NCI-H2171 treated with DMSO at 0.1 percent for 48 hours (cell line): ENCODE measurements around the gene RPS6KB2.
"Not testable (repeated sequence)": the region's sequence is repeated elsewhere in the genome, so short reads cannot be mapped to it uniquely, and the experiment has no call there.

Experiments
- DNase-seq: peaks from one replicate; lab custom pipeline; 2025; lab: John Stamatoyannopoulos, UW

Gene RPS6KB2

GRCh38 chr11:67410984-67411784 lies 17.1 kb upstream of the RPS6KB2 start:
- no peak for DNase-seq

GRCh38 chr11:67411785-67412152 lies 16.5 kb upstream of the RPS6KB2 start:
- no peak for DNase-seq

GRCh38 chr11:67412495-67413179 lies 15.7 kb upstream of the RPS6KB2 start:
- DNase-seq = no peak

- DNase-seq = no peak
Observed at GRCh38 chr11:67413266-67413849, 14.9 kb upstream of the RPS6KB2 start.

- DNase-seq = no peak
Observed at GRCh38 chr11:67415501-67416304, 12.6 kb upstream of the RPS6KB2 start, which contains the start of gene CARNS1. TSS of gene CARNS1 (plus strand) at chr11:67415678. CDS start at chr11:67416200, 522 bp downstream.

GRCh38 chr11:67416416-67417335 lies 11.6 kb upstream of the RPS6KB2 start:
- no peak for DNase-seq

- DNase-seq = no peak
Observed at GRCh38 chr11:67417425-67417824, 10.9 kb upstream of the RPS6KB2 start.

- DNase-seq = no peak
Observed at GRCh38 chr11:67418476-67419281, 9.6 kb upstream of the RPS6KB2 start.

- no peak for DNase-seq
Observed at GRCh38 chr11:67419325-67420049, 8.8 kb upstream of the RPS6KB2 start.

- DNase-seq = peak; percentile 32
Observed at GRCh38 chr11:67420147-67420645, 8.1 kb upstream of the RPS6KB2 start.

GRCh38 chr11:67420646-67421429 lies 7.5 kb upstream of the RPS6KB2 start:
- DNase-seq = peak; percentile 92

- no peak for DNase-seq
Observed at GRCh38 chr11:67421430-67422031, 6.8 kb upstream of the RPS6KB2 start.

GRCh38 chr11:67422891-67423290 lies 5.4 kb upstream of the RPS6KB2 start:
- no peak for DNase-seq

- DNase-seq = no peak
Observed at GRCh38 chr11:67423466-67423865, 4.8 kb upstream of the RPS6KB2 start.

- no peak for DNase-seq
Observed at GRCh38 chr11:67423891-67424613, 4.2 kb upstream of the RPS6KB2 start.

- DNase-seq = not testable (repeated sequence)
Observed at GRCh38 chr11:67427364-67427859, 882 bp upstream of the RPS6KB2 start.

GRCh38 chr11:67429038-67429668 lies 859 bp downstream of the RPS6KB2 start:
- DNase-seq = no peak
